GM23338 (cell line): ENCODE results near the gene BRSK1. TPM values are rescaled to one million over a fixed set of nuclear protein-coding genes. Genes with fewer than 3 reads are reported as not detected.
A peak's percentile ranks its signal among the peaks of the same experiment; 100 is the strongest.

Experiments used
- ATAC-seq: fragments of 200-7000 bp; cut with Tn5 transposase; 3 replicates; pipeline ENCODE4 v1.9.1; 2020
- DNase-seq: peaks from one replicate; pipeline ENCODE4 v3.0.0-alpha.2; 2015; ENCODE audit warnings: low spot score
- H2AFZ ChIP-seq: fragments of 200-600 bp; sonication (generic); 2 replicates; pipeline ENCODE4 v1.8.0; 2016; ENCODE audit warnings: antibody characterized with exemption, mild to moderate bottlenecking, moderate library complexity
- H3F3A ChIP-seq: fragments of 200-600 bp; sonication (generic); replicated peaks from 2 replicates; pipeline ENCODE4 v1.8.0; 2017; ENCODE audit warnings: antibody characterized with exemption, mixed run types, low read depth
- H3K27ac ChIP-seq: fragments of 200-600 bp; sonication (generic); 2 replicates; pipeline ENCODE4 v1.6.1; 2016; ENCODE audit warnings: low read depth
- H3K27me3 ChIP-seq: fragments of 200-600 bp; sonication (generic); 2 replicates; pipeline ENCODE4 v1.8.0; 2016; ENCODE audit warnings: mild to moderate bottlenecking, mixed run types, moderate library complexity; ENCODE audit not compliant: insufficient read depth
- H3K36me3 ChIP-seq: fragments of 200-600 bp; sonication (generic); 2 replicates; pipeline ENCODE4 v1.8.0; 2016; ENCODE audit warnings: mild to moderate bottlenecking; ENCODE audit not compliant: insufficient read depth
- H3K4me1 ChIP-seq: fragments of 200-600 bp; sonication (generic); 2 replicates; pipeline ENCODE4 v1.8.0; 2016; ENCODE audit warnings: mild to moderate bottlenecking, moderate library complexity; ENCODE audit not compliant: insufficient read depth
- H3K4me2 ChIP-seq: fragments of 200-600 bp; sonication (generic); 2 replicates; pipeline ENCODE4 v1.7.1; 2017; ENCODE audit warnings: mixed run types
- H3K4me3 ChIP-seq: fragments of 200-600 bp; sonication (generic); 2 replicates; pipeline ENCODE4 v1.6.1; 2016; ENCODE audit warnings: mixed run types
- H3K79me2 ChIP-seq: fragments of 200-600 bp; sonication (generic); replicated peaks from 2 replicates; pipeline ENCODE4 v1.8.0; 2017; ENCODE audit warnings: mild to moderate bottlenecking; ENCODE audit not compliant: insufficient read depth
- H3K9me2 ChIP-seq: fragments of 200-600 bp; sonication (generic); 2 replicates; pipeline ENCODE4 v1.8.0; 2017; ENCODE audit not compliant: insufficient read depth
- H4K20me1 ChIP-seq: fragments of 200-600 bp; sonication (generic); replicated peaks from 2 replicates; pipeline ENCODE4 v1.8.0; 2017; ENCODE audit warnings: mild to moderate bottlenecking; ENCODE audit not compliant: insufficient read depth
- H3K27ac Mint-ChIP-seq: 2 replicates; pipeline ENCODE4 v1.8.0; 2020; ENCODE audit warnings: inconsistent platforms, mild to moderate bottlenecking, moderate library complexity, mixed read lengths
- H3K27me3 Mint-ChIP-seq: 3 replicates; pipeline ENCODE4 v1.8.0; 2022; ENCODE audit warnings: low read depth, mild to moderate bottlenecking, moderate library complexity, mixed read lengths, inconsistent platforms; ENCODE audit not compliant: insufficient read depth, poor library complexity
- H3K36me3 Mint-ChIP-seq: 3 replicates; pipeline ENCODE4 v1.8.0; 2021; ENCODE audit warnings: low read depth, mild to moderate bottlenecking, inconsistent platforms, moderate library complexity, mixed read lengths
- H3K4me1 Mint-ChIP-seq: 3 replicates; pipeline ENCODE4 v1.8.0; 2020; ENCODE audit warnings: mild to moderate bottlenecking, inconsistent platforms, mixed read lengths
- H3K4me3 Mint-ChIP-seq: 3 replicates; pipeline ENCODE4 v1.8.0; 2021; ENCODE audit warnings: moderate library complexity, mild to moderate bottlenecking, inconsistent platforms, mixed read lengths
- H3K9me3 Mint-ChIP-seq: 3 replicates; pipeline ENCODE4 v1.8.0; 2020; ENCODE audit warnings: moderate library complexity, mild to moderate bottlenecking, inconsistent platforms, mixed read lengths
- CREB1 ChIP-seq: fragments of 250-450 bp; sonication (Bioruptor Pico); IDR thresholded peaks from 2 replicates; pipeline ENCODE4 v1.5.0; 2020; ENCODE audit warnings: low read depth, mild to moderate bottlenecking, moderate library complexity
- EZH2 ChIP-seq: fragments of 200-600 bp; sonication (generic); IDR thresholded peaks from one replicate; pipeline ENCODE4 v1.8.0; 2017; ENCODE audit warnings: antibody characterized with exemption, mild to moderate bottlenecking, low read depth; ENCODE audit not compliant: unreplicated experiment
- EZH2phosphoT487 ChIP-seq: fragments of 200-600 bp; sonication (generic); IDR thresholded peaks from one replicate; pipeline ENCODE4 v1.8.1; 2018; ENCODE audit warnings: antibody characterized with exemption; ENCODE audit not compliant: unreplicated experiment
- JUNB ChIP-seq: IDR thresholded peaks from one replicate; pipeline ENCODE4 v1.6.1; 2016; ENCODE audit warnings: antibody characterized with exemption; ENCODE audit not compliant: unreplicated experiment
- NANOG ChIP-seq: IDR thresholded peaks from 2 replicates; pipeline ENCODE4 v1.6.1; 2016; ENCODE audit warnings: antibody characterized with exemption, borderline replicate concordance
- STAT1 ChIP-seq: IDR thresholded peaks from one replicate; pipeline ENCODE4 v1.6.1; 2016; ENCODE audit warnings: antibody characterized with exemption; ENCODE audit not compliant: unreplicated experiment
- ZNF114 ChIP-seq: fragments of 250-450 bp; sonication (Bioruptor Pico); IDR thresholded peaks from 2 replicates; pipeline ENCODE4 v1.5.0; 2020; ENCODE audit warnings: mild to moderate bottlenecking, moderate library complexity
- ZNF331 ChIP-seq: fragments of 250-450 bp; sonication (Bioruptor Pico); IDR thresholded peaks from 2 replicates; pipeline ENCODE4 v1.5.0; 2020; ENCODE audit warnings: low read depth, mild to moderate bottlenecking, moderate library complexity
- polyA plus RNA-seq: library from polyadenylated mRNA; unstranded; fragments of >200 nt; fragmentation: Nextera tagmentation; extraction: Ambion mirVana; gene quantifications from 2 replicates; pipeline ENCODE4 v1.2.1, GENCODE V29; 2016
- total RNA-seq: library from RNA; depleted of rRNA; stranded (reverse); fragments of >200 nt; shearing (Covaris generic); gene quantifications from 2 replicates; pipeline ENCODE4 v1.2.3, GENCODE V29; 2014
- TF ChIP-seq, protein P1 (sequence below): IDR thresholded peaks from 2 replicates; pipeline ENCODE4 v1.6.1; 2016; ENCODE audit warnings: antibody characterized with exemption
- TF ChIP-seq, protein P2 (sequence below): IDR thresholded peaks from one replicate; pipeline ENCODE4 v1.6.1; 2018; ENCODE audit warnings: antibody characterized with exemption; ENCODE audit not compliant: unreplicated experiment

The BRSK1 gene
- total and polyA plus RNA-seq, 2 experiments from 2014 or later: 2.3 to 17.2 TPM

GRCh38 chr19:55354698-55355212 lies 71.0 kb downstream of the BRSK1 start, which contains the start of gene COX6B2:
Gene COX6B2, minus strand, starts transcription at chr19:55354719. Its CDS starts 198 bp downstream, at chr19:55354521.
- H3K4me3 Mint-ChIP-seq: peak within 1 kb of the TSS; percentile 72
- Histone ChIP-seq H3K4me1 (peaks cover 23% of the 10 kb centered on the region), H3K27ac (no peak within 1 kb of the TSS), H3K36me3 (no peaks in the 10 kb centered on the region), H4K20me1 (no peaks in the 10 kb centered on the region), H3K79me2 (no peaks in the 10 kb centered on the region), H3F3A (peaks cover 13% of the 10 kb centered on the region), H3K27me3 (peaks cover 63% of the 10 kb centered on the region), H3K4me3 (peak within 1 kb of the TSS; percentile 75), H2AFZ (peak within 1 kb of the TSS; percentile 90), H3K9me2 (no peaks in the 10 kb centered on the region), H3K4me2 (peak within 1 kb of the TSS; percentile 91)
- no peak for TF ChIP-seq EZH2
- ATAC-seq (peak; percentile 33), DNase-seq (peak; percentile 63)
- peaks cover 67% of the 10 kb centered on the region for H3K27me3 Mint-ChIP-seq
- H3K27ac Mint-ChIP-seq: no peak within 1 kb of the TSS
- H3K36me3 Mint-ChIP-seq: no peaks in the 10 kb centered on the region
- no peaks in the 10 kb centered on the region for H3K9me3 Mint-ChIP-seq
- peaks cover 32% of the 10 kb centered on the region for H3K4me1 Mint-ChIP-seq

GRCh38 chr19:55355213-55355821 lies 71.5 kb downstream of the BRSK1 start:
- Histone ChIP-seq H3K4me1 (peaks cover 17% of the 10 kb centered on the region; the same call in 1 of the 2 replicates), H3K27me3 (peaks cover 63% of the 10 kb centered on the region), H4K20me1 (no peaks in the 10 kb centered on the region), H3K36me3 (no peaks in the 10 kb centered on the region), H3F3A (peaks cover 13% of the 10 kb centered on the region), H3K27ac (no peak overlapping the region), H3K4me3 (peak overlapping the region; percentile 32; the same call in 1 of the 2 replicates), H3K9me2 (no peaks in the 10 kb centered on the region), H3K4me2 (peak overlapping the region; percentile 57; the same call in 1 of the 2 replicates), H3K79me2 (no peaks in the 10 kb centered on the region), H2AFZ (peak overlapping the region; percentile 85)
- Mint-ChIP-seq H3K27me3 (peaks cover 66% of the 10 kb centered on the region), H3K4me1 (peaks cover 29% of the 10 kb centered on the region), H3K4me3 (peak overlapping the region; percentile 50), H3K9me3 (no peaks in the 10 kb centered on the region), H3K36me3 (no peaks in the 10 kb centered on the region), H3K27ac (no peak overlapping the region)
- DNase-seq (peak; percentile 77), ATAC-seq (peak; percentile 4)
- TF ChIP-seq STAT1 (no peak), ZNF331 (CRISPR knock-in tag) (no peak), JUNB (no peak), CREB1 (CRISPR knock-in tag) (no peak), ZNF114 (CRISPR knock-in tag) (no peak), EZH2phosphoT487 (no peak), NANOG (no peak), EZH2 (no peak)
- TF ChIP-seq, protein P1, sequence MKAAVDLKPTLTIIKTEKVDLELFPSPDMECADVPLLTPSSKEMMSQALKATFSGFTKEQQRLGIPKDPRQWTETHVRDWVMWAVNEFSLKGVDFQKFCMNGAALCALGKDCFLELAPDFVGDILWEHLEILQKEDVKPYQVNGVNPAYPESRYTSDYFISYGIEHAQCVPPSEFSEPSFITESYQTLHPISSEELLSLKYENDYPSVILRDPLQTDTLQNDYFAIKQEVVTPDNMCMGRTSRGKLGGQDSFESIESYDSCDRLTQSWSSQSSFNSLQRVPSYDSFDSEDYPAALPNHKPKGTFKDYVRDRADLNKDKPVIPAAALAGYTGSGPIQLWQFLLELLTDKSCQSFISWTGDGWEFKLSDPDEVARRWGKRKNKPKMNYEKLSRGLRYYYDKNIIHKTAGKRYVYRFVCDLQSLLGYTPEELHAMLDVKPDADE: no peak
- TF ChIP-seq, protein P2, sequence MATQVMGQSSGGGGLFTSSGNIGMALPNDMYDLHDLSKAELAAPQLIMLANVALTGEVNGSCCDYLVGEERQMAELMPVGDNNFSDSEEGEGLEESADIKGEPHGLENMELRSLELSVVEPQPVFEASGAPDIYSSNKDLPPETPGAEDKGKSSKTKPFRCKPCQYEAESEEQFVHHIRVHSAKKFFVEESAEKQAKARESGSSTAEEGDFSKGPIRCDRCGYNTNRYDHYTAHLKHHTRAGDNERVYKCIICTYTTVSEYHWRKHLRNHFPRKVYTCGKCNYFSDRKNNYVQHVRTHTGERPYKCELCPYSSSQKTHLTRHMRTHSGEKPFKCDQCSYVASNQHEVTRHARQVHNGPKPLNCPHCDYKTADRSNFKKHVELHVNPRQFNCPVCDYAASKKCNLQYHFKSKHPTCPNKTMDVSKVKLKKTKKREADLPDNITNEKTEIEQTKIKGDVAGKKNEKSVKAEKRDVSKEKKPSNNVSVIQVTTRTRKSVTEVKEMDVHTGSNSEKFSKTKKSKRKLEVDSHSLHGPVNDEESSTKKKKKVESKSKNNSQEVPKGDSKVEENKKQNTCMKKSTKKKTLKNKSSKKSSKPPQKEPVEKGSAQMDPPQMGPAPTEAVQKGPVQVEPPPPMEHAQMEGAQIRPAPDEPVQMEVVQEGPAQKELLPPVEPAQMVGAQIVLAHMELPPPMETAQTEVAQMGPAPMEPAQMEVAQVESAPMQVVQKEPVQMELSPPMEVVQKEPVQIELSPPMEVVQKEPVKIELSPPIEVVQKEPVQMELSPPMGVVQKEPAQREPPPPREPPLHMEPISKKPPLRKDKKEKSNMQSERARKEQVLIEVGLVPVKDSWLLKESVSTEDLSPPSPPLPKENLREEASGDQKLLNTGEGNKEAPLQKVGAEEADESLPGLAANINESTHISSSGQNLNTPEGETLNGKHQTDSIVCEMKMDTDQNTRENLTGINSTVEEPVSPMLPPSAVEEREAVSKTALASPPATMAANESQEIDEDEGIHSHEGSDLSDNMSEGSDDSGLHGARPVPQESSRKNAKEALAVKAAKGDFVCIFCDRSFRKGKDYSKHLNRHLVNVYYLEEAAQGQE: no peak
